Astrocyte (in vitro differentiated cells and primary cell): ENCODE data around the gene PTPRQ.

Experiments used
- EZH2 ChIP-seq: IDR thresholded peaks from 2 replicates; pipeline ENCODE4 v1.6.1; 2012; ENCODE audit warnings: mild to moderate bottlenecking, low read length, inconsistent platforms; ENCODE audit not compliant: insufficient read depth
- TF ChIP-seq, protein P1 (sequence below): IDR thresholded peaks from 2 replicates; pipeline ENCODE4 v1.5.1; 2011; ENCODE audit warnings: low read depth, mild to moderate bottlenecking, inconsistent platforms, low read length, moderate library complexity; ENCODE audit not compliant: insufficient read depth

DNA sequence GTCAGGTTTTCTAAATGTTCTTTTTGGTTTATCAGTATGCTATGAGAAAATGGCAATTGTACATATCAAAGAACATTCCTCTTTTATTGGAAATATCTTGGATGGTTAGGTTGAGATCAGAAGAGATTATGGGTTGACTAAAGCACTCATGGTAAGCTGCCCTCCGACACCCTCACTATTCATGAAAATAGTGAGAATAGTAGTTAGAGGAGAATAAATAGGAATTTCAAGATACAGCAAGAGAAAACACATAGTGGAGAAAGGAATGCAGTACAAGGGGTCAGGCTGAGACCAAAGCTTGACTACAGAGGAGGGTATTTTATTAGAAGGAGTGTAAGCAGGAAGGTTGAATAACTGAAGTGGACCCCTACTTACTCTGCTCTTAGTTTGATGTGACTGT, 112.5 kb downstream of the PTPRQ start:
- no peak for TF ChIP-seq EZH2
- TF ChIP-seq, protein P1, sequence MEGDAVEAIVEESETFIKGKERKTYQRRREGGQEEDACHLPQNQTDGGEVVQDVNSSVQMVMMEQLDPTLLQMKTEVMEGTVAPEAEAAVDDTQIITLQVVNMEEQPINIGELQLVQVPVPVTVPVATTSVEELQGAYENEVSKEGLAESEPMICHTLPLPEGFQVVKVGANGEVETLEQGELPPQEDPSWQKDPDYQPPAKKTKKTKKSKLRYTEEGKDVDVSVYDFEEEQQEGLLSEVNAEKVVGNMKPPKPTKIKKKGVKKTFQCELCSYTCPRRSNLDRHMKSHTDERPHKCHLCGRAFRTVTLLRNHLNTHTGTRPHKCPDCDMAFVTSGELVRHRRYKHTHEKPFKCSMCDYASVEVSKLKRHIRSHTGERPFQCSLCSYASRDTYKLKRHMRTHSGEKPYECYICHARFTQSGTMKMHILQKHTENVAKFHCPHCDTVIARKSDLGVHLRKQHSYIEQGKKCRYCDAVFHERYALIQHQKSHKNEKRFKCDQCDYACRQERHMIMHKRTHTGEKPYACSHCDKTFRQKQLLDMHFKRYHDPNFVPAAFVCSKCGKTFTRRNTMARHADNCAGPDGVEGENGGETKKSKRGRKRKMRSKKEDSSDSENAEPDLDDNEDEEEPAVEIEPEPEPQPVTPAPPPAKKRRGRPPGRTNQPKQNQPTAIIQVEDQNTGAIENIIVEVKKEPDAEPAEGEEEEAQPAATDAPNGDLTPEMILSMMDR, result no peak
